ENCODE results near the gene DLK1.
A peak's percentile ranks its signal among the peaks of the same experiment; 100 is the strongest.

Gene DLK1

DNA sequence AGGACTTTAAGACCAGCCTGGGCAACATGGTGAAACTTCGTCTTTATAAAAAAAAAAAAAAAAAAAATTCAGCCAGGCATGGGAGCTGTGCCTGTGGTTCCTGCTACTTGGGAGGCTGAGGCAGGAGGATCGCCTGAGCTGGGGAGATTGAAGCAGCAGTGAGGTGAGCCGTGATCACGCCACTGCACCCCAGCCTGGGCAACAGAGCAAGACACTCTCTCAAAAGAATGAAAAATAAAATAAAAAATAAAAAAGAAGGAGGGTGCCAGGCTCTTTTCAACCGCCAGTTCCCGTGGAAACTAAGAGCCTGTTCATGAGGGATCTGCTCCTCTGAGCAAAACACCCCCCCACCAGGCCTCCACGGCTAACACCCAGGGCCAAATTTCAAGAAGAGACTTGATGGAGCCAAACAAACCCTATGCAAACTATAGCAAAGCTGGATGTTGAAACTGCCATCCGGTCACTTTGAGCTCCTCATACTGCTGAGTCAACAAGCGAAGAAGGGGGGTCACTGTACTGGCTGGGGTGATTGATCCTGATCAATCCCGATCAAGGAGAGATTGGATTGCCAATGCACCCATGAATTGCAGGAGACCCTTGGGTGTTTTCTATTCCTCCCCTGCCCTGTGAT lies 23.4 kb downstream of the DLK1 start:
- TF ChIP-seq, protein P1, sequence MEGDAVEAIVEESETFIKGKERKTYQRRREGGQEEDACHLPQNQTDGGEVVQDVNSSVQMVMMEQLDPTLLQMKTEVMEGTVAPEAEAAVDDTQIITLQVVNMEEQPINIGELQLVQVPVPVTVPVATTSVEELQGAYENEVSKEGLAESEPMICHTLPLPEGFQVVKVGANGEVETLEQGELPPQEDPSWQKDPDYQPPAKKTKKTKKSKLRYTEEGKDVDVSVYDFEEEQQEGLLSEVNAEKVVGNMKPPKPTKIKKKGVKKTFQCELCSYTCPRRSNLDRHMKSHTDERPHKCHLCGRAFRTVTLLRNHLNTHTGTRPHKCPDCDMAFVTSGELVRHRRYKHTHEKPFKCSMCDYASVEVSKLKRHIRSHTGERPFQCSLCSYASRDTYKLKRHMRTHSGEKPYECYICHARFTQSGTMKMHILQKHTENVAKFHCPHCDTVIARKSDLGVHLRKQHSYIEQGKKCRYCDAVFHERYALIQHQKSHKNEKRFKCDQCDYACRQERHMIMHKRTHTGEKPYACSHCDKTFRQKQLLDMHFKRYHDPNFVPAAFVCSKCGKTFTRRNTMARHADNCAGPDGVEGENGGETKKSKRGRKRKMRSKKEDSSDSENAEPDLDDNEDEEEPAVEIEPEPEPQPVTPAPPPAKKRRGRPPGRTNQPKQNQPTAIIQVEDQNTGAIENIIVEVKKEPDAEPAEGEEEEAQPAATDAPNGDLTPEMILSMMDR (IDR thresholded peaks at IDR 0.05; ENCODE audit: control insufficient read depth, insufficient read depth, low read depth, low read length, missing control alignments): no peak

GRCh38 chr14:100750762-100751699 lies 24.3 kb downstream of the DLK1 start:
- H3K4me3 ChIP-seq (ENCODE audit: control insufficient read depth, low read depth, low read length): no peak overlapping the region
- no peak for DNase-seq (ENCODE audit: low read depth)
- TF ChIP-seq, protein P1 (IDR thresholded peaks at IDR 0.05; ENCODE audit: control insufficient read depth, insufficient read depth, low read depth, low read length, missing control alignments): no peak

More for the DNA sequence above, 23.4 kb downstream of the DLK1 start:
- no peak overlapping the region for H3K4me3 ChIP-seq (ENCODE audit: control insufficient read depth, low read depth, low read length)
- DNase-seq (ENCODE audit: low read depth): no peak

GRCh38 chr14:100754020-100754419 lies 27.3 kb downstream of the DLK1 start:
- no peak overlapping the region for H3K4me3 ChIP-seq (ENCODE audit: control insufficient read depth, low read depth, low read length)
- TF ChIP-seq, protein P1 (IDR thresholded peaks at IDR 0.05; ENCODE audit: control insufficient read depth, insufficient read depth, low read depth, low read length, missing control alignments): no peak
- no peak for DNase-seq (ENCODE audit: low read depth)

GRCh38 chr14:100755649-100756048 lies 29.0 kb downstream of the DLK1 start:
- DNase-seq (ENCODE audit: low read depth): no peak
- TF ChIP-seq, protein P1 (IDR thresholded peaks at IDR 0.05; ENCODE audit: control insufficient read depth, insufficient read depth, low read depth, low read length, missing control alignments): no peak
- no peak overlapping the region for H3K4me3 ChIP-seq (ENCODE audit: control insufficient read depth, low read depth, low read length)

- DNase-seq (ENCODE audit: low read depth): peak; percentile 73
- TF ChIP-seq, protein P1 (IDR thresholded peaks at IDR 0.05; ENCODE audit: control insufficient read depth, insufficient read depth, low read depth, low read length, missing control alignments): no peak
- H3K4me3 ChIP-seq (ENCODE audit: control insufficient read depth, low read depth, low read length): no peak overlapping the region
Measured at GRCh38 chr14:100761481-100761880, 34.8 kb downstream of the DLK1 start.

GRCh38 chr14:100762089-100762515 lies 35.4 kb downstream of the DLK1 start:
- TF ChIP-seq, protein P1 (IDR thresholded peaks at IDR 0.05; ENCODE audit: control insufficient read depth, insufficient read depth, low read depth, low read length, missing control alignments): no peak
- peak; percentile 10 for DNase-seq (ENCODE audit: low read depth)
- no peak overlapping the region for H3K4me3 ChIP-seq (ENCODE audit: control insufficient read depth, low read depth, low read length)
